ENCODE data around the gene MRTFA.

- TF ChIP-seq POLR2A (IDR thresholded peaks at IDR 0.05; ENCODE audit: low read depth, low read length) = no peak
- no peak for TF ChIP-seq SPI1 (IDR thresholded peaks at IDR 0.05; ENCODE audit: low read depth, low read length)
- TF ChIP-seq POLR2AphosphoS5 (IDR thresholded peaks at IDR 0.05; ENCODE audit: low read depth, low read length) = no peak
- TF ChIP-seq TAF1 (IDR thresholded peaks at IDR 0.05; ENCODE audit: low read depth, low read length) = no peak
Measured at GRCh38 chr22:40377931-40378330, 258.6 kb downstream of the MRTFA start.
